Measurements from ENCODE around the gene OR4D11. TPM values are rescaled to one million over a fixed set of nuclear protein-coding genes. Genes with fewer than 3 reads are reported as not detected.

Gene OR4D11
- total and polyA plus RNA-seq, 2 of the 13 experiments (the other 11 are each of a cell fraction or from before 2014, with no cell fraction given): not detected

DNA sequence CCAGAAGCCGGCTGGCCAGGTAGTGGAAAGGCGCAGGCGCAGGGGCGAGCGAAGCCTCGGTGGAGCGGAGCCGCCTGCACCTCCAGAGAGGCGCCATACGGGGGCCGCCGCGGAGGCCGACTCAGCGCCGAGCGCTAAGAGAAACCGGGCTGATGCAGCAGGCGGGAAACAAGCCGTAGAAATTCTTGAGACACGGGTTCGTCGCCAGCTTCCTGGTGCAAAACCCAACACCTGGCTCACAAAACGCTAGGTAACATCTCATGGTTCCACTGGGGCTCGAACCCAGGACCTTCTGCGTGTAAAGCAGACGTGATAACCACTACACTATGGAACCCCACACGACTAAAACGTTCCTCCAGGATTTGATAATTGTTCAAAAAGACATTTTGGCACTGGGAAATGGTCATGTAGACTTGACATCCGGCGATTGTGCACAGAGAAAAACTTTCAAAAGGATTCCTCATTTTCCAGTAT, 47.0 kb downstream of the OR4D11 start (continued):
- TF ChIP-seq, protein P1, sequence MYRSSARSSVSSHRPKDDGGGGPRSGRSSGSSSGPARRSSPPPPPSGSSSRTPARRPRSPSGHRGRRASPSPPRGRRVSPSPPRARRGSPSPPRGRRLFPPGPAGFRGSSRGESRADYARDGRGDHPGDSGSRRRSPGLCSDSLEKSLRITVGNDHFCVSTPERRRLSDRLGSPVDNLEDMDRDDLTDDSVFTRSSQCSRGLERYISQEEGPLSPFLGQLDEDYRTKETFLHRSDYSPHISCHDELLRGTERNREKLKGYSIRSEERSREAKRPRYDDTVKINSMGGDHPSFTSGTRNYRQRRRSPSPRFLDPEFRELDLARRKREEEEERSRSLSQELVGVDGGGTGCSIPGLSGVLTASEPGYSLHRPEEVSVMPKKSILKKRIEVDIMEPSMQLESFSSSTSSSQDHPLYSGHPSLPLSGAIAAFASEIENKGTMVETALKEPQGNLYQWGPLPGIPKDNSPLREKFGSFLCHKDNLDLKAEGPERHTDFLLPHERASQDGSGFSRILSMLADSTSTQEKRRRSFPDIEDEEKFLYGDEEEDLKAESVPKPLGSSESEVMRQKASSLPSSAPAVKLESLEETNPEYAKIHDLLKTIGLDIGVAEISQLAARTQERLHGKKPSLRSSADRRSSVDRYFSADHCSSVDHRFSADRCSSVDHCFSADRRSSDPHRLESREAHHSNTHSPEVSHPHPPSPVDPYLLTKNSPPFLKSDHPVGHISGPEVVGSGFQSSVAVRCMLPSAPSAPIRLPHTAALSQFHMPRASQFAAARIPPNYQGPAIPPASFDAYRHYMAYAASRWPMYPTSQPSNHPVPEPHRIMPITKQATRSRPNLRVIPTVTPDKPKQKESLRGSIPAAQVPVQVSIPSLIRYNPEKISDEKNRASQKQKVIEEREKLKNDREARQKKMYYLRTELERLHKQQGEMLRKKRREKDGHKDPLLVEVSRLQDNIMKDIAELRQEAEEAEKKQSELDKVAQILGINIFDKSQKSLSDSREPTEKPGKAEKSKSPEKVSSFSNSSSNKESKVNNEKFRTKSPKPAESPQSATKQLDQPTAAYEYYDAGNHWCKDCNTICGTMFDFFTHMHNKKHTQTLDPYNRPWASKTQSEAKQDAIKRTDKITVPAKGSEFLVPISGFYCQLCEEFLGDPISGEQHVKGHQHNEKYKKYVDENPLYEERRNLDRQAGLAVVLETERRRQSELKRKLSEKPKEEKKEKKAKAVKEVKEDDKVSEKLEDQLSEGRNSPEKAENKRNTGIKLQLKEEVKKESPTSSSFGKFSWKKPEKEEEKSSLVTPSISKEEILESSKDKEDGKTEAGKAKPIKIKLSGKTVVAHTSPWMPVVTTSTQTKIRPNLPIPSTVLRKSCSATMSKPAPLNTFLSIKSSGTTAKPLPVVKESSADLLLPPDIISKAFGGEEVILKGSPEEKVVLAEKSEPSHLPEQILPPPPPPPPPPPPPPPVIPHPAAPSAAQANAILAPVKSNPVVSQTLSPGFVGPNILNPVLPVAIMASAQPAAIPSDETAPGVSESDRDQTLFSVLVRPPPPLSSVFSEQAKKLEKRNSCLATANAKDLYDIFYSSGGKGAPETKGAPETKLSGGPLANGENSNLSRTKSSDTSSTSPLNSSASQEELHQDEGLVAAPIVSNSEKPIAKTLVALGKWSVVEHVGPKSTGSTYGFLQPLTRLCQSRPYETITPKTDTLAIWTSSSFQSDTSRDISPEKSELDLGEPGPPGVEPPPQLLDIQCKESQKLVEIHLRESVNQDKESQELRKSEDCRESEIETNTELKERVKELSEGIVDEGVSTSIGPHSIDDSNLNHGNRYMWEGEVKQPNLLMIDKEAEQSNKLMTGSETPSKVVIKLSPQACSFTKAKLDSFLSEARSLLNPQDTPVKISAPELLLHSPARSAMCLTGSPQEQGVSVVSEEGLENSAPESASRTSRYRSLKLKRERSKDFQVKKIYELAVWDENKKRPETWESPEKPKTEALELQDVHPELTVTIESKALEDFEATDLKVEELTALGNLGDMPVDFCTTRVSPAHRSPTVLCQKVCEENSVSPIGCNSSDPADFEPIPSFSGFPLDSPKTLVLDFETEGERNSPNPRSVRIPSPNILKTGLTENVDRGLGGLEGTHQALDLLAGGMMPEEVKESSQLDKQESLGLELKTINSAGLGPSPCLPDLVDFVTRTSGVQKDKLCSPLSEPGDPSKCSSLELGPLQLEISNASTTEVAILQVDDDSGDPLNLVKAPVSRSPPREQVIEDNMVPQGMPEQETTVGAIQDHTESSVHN (CRISPR knock-in tag; IDR thresholded peaks at IDR 0.05): peak; percentile 82; the same call in 1 of the 2 replicates
- TF ChIP-seq TBX2 (CRISPR knock-in tag; IDR thresholded peaks at IDR 0.05; ENCODE audit: borderline replicate concordance) (peak; percentile 79), ZNF296 (CRISPR knock-in tag; conservative IDR thresholded peaks at IDR 0.05) (no peak), GTF3A (CRISPR knock-in tag; conservative IDR thresholded peaks at IDR 0.05) (peak; percentile 97), ELF4 (CRISPR knock-in tag; IDR thresholded peaks at IDR 0.05; ENCODE audit: borderline replicate concordance) (peak; percentile 88), NONO (IDR thresholded peaks at IDR 0.05) (no peak), NONO (CRISPR knock-in tag; conservative IDR thresholded peaks at IDR 0.05) (peak; percentile 38; the same call in 1 of the 2 replicates)
- TF ChIP-seq, protein P2, sequence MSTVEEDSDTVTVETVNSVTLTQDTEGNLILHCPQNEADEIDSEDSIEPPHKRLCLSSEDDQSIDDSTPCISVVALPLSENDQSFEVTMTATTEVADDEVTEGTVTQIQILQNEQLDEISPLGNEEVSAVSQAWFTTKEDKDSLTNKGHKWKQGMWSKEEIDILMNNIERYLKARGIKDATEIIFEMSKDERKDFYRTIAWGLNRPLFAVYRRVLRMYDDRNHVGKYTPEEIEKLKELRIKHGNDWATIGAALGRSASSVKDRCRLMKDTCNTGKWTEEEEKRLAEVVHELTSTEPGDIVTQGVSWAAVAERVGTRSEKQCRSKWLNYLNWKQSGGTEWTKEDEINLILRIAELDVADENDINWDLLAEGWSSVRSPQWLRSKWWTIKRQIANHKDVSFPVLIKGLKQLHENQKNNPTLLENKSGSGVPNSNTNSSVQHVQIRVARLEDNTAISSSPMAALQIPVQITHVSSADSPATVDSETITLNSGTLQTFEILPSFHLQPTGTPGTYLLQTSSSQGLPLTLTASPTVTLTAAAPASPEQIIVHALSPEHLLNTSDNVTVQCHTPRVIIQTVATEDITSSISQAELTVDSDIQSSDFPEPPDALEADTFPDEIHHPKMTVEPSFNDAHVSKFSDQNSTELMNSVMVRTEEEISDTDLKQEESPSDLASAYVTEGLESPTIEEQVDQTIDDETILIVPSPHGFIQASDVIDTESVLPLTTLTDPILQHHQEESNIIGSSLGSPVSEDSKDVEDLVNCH (CRISPR knock-in tag; IDR thresholded peaks at IDR 0.05): no peak
- TF ChIP-seq, protein P3, sequence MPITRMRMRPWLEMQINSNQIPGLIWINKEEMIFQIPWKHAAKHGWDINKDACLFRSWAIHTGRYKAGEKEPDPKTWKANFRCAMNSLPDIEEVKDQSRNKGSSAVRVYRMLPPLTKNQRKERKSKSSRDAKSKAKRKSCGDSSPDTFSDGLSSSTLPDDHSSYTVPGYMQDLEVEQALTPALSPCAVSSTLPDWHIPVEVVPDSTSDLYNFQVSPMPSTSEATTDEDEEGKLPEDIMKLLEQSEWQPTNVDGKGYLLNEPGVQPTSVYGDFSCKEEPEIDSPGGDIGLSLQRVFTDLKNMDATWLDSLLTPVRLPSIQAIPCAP (CRISPR knock-in tag; IDR thresholded peaks at IDR 0.05; ENCODE audit: low read depth): peak; percentile 85; the same call in 1 of the 2 replicates
